T-helper 1 cell treated with Interleukin-12 subunit alpha and Interleukin-12 subunit beta and Interleukin-4 antibody, amounts not matched to agents 30 ng/mL and 1 ng/mL, for 36 hours (primary cell): ENCODE data around the gene ZFYVE28. TPM values are rescaled to one million over a fixed set of nuclear protein-coding genes. Genes with fewer than 3 reads are reported as not detected.
"Not testable (repeated sequence)": the region's sequence is repeated elsewhere in the genome, so short reads cannot be mapped to it uniquely, and the experiment has no call there.

ENCODE experiments used
- intact Hi-C: fragments of 100-400 bp; cut with micrococcal nuclease; formaldehyde crosslinking; loops from one replicate; pipeline ENCODE4 v1.15.1; 2024
- total RNA-seq: library from RNA; stranded (reverse); gene quantifications from 2 replicates; pipeline ENCODE4 v1.2.3, GENCODE V29; 2022

The ZFYVE28 gene
- total RNA-seq, 1 donor from 2014 or later = 21.6 TPM

DNA sequence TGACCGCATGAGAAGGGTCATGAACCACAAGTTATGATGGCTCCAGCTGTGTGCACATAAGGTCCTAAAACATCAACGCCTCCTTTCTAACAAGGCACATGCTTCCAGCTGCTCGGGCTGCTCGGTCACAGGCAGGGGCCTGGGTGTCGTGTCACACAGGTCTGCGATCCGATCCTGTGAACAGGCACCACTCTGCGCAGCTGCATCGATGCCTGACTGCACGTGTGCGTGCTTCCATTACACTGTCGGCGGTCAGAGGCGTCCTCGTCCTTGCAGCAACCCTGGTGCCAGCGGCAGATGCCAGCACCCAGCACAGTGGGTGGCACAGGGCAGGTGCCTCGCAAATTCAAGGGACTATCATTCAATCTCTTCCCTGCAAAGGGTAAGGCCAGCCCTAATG is 23.9 kb downstream of the ZFYVE28 start:
- intact Hi-C loops = no loop called here

DNA sequence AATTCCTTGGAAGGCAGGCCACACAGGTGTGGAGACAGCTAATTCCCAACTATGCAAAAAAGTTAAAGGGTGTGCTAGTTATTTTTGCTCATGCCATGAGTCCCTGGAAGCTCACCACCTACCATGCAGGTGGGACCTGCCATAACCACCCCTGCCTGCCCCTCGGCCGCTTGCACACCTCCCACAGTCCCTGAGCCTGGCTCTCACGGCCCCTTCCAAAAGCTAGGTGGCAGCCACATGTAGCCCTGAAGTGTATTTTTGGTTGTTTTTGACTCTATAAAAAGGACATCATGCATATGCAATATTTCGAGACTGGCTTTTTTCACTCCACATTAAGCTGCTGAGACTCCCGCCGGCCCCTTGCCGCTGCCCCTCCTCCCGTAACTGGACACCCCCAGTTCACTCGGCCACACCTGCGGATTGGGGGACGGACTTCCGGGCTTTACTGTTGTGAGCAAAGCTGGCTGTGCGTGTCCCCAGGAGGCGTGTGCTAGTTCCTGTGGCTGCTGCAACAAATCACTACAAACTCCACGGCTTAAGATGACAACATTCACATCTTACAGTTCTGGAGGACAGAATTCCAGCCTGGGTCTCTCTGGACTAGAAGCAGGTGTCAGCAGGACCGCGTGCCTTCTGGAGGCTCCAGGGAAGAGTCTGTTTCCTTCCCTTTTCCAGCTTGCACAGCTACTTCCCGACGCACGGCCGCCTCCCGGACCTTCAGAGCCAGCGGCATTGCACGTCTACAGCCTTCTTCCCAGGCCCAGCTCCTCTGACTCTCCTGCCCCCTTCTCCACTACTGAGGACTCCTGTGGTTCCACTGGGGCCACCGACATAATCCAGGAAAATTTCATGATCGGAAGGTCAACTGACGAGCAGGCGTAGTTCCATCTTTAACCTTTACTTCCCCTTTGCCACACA is 24.8 kb downstream of the ZFYVE28 start:
- intact Hi-C loops = no loop called here

DNA sequence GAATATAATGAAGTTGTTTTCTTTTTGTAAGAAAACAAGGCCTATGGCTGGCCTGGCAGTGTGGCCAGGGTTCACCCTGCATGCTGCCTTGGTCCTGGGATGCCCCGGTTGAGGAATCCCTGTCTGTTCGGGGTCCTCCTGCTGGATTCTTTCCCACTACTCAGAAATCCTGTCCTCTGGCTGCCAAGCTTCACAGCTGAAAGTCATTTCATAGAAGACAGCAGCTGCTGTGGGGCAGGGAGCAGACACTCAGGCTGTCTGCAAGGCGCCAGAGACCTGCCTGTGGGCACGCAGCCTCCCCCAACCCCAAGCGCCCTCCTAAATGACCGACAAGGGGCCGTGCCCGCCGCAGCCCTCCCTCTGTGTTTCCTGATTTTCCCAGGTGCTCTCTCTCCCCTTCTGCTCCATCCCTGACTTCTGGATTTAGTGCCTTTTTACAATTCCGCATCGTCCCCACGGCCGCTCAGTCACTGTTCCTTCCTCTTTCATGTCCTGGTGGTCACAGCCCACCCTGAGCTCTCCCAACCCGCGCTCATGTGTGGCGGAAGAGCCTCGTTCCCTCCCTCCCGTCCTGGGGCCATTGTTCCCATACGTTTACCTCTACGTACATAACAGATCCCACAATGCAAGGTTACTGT is 27.5 kb downstream of the ZFYVE28 start:
- intact Hi-C loops = no loop called here

DNA sequence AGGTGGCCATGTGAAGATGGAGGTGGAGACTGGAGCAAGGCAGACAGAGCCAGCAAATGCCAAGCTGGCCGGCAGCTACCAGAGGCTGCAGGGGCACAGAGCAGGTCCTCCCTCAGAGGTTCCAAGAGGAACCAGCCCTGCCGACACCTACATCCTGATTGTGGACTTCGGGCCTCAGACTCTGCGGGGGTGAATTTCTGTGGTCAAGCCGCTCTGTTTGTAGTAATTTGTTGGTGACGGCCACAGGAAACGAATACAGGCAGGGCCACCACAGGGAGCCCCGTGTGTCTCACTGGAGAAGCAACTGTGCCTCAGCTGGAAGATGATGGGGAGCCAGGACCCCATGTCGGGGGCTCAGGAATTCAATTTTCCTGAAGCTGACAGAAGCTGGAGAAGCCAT is 28.3 kb downstream of the ZFYVE28 start:
- intact Hi-C loops = no loop called here

DNA sequence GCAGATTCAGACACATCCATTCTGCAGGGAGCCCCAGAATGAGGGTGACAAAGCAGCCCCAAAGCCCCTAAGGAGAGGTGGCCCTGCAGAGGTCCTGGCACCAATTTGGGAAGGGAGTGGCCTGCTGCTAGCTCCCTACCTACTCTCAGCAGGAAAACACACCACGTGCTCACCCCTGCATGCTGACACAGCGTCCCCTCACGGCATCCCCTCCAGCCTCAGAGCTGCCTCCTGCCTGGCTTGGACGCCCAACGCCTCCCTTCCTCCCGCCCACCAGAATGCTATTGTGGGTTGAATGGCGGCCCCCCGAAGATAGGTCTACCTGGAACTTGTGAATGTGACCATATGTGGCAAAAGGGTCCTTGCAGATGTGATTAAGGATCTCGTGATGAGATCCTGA is 28.8 kb downstream of the ZFYVE28 start:
- intact Hi-C loops = no loop called here

DNA sequence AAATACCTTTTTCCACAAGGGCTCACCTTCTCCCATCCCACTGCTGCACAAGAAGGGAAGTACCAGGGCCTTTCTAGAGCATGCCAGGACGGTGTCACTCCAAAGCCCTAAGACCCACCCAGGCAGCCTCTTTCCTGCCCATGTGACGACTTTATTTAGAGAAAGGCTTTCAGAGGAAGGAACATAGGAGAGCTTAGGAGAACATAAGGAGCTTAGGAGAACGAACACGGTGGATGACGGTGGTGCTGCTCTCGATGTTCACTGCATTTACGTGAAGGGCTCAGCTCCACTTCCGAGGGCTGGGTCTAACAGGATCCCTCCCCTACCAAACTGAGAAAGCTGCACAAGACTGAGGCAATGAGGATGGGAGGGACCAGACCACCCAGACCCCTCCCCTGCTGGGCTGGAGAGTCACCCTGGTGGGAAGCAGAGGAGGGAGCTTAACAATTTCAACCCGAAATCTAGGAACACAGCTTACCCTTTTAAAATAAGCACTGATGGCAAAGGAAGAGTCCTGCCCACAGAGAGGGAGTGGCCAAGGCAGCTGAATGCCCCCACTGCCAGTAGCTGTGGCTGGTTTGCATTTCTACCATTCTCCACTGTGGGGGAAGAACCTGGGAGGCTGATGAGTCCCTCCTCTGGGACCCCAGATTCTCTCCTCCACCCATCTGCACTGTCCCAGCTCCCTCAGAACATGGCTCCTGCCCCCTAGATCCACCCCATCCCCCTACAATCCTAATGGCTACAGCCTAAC is 29.8 kb downstream of the ZFYVE28 start:
- intact Hi-C loops = no loop called here

DNA sequence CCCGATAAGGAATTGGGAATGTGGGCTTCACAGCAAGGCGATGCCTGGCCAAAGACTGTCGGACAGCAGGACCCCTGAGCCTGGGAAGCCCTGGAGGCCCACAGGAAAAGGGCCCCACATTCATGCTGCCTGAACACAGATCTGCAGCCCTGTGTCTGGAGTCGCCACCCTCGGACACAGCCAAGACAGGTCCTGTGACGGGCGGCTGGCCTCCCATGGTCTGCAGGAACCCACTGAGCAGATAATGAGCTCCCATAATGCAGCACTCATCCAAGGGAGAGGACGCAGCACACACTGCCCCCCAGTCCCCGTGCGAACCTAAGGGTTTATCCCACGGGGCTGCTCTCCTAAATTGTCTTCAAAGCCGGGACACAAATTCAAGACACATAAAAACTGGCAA is 30.6 kb downstream of the ZFYVE28 start:
- intact Hi-C loops = no loop called here

DNA sequence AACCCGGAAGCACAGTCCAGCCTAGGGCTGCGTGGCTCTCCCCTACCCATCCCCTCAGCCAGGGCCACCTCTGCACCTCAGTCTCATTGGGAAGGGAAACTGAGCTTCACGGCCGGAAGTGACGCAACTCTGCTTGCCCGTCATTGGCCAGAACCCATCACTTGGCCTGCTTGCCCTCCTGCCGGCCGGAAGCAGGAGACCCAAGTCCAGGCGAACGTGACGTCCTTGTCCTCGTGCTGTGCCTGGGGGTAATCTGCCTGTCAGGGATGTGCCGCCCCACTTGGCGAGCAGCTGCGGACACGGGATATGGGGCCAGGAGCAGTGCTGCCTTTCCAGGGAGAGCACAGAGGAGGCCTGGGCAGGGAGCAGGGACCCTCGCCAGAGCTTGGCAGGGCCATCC is 31.2 kb downstream of the ZFYVE28 start:
- intact Hi-C loops = no loop called here

DNA sequence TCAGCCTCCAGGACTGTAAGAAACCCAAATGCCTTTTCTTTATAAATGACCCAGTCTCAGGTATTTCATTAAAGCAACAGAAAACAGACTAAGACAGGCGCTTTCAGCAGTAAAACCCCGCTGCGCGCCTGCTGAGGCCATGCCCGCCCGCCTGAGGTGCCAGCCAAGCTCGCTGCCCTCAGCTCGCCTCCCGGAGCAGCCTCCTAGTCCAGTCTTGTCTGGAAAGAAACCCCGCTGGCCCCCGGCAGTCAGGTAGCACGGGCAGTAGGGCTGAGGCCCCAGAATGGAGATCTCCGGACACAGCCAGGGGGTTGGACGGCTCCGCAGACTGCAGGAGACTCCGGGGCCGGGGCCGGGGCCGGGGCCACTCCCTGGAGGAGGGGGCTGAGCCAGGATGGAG is 31.7 kb downstream of the ZFYVE28 start:
- intact Hi-C loops = no loop called here

DNA sequence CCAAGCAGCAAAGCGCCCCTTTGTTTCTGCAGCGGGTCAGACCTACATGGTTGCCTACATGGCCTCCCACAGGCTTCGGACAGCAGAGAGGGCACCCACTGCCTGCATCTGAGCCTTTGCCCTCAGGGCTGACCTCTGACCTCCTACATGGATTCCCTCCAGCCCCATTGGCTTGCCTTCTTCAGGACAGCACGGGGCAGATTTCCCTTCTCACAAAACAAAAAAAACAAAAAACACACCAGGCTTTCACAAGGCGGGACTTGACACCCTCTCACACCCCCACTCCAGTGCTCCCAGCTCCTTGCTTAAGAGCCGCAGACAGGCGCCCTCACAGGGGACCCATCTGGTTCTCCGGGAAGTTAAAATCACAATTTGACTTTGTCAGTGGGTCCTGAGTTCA is 32.9 kb downstream of the ZFYVE28 start:
- intact Hi-C loops = no loop called here

DNA sequence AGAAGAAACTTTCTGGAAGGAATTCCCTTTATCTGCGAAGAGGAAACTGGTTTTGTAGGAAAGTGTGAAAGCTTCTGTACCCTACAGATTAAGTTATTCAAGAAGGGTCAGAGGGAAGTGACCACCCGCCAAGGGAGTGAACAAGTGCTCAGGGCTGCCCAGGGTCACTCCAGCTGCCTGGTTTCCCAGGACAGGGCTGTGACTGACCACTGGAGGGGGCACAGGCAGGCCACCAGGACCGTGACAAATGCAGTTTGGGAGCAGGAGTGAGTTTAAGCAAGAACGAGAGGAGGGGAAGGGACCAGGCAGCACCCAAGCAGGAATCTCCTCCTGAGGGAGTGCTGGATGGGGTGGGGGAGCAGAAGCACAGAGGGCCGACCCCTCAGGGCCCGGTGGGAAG is 34.2 kb downstream of the ZFYVE28 start:
- intact Hi-C loops = no loop called here

DNA sequence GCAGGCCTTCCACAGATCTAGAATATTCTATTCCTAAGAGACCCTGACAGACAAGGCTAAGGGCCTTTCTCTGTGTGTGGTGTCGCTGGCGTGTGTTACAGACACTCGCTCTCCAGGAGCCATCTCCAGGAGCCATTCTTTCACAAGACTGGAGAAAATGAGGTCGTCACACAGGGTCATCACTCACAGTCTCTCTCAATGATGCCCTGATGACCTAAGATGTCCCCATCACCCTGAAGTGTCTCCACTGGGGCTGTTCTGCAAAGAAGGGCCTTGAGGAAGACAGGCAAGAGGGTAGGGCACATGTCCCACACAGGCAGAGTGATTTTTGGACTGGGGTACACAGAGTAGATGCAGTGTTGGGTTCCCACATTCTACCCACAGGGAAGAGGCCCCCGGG is 34.7 kb downstream of the ZFYVE28 start:
- intact Hi-C loops = no loop called here

DNA sequence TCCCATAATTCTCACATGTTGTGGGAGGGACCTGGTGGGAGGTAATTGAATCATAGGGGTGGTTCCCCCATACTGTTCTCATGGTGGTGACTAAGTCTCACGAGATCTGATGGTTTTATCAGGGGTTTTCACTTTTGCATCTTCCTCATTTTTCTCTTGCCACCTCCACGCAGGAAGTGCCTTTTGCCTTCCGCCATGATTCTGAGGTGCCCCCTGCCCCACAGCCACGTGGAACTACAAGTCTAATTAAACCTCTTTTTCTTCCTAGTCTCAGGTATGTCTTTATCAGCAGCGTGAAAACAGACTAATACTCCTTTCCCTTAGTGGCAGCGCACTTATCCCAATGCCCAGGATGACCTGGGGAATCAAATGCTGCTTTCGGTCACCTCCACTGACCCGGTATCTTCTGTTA is 35.2 kb downstream of the ZFYVE28 start:
- intact Hi-C loops = not testable (repeated sequence)

DNA sequence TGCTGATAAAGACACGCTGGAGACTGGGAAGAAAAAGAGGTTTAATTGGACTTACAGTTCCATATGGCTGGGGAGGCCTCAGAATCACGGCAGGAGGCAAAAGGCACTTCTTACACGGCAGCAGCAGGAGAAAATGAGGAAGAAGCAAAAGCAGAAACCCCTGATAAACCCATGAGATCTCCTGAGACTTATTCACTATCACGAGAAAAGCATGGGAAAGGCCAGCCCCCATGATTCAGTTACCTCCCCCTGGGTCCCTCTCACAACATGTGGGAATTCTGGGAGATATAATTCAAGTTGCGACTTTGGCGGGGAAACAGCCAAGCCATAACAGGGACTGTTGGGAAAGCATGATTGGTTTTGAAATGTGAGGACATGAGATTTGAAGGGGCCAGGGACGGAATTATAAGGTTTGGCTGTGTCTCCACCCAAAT is 35.7 kb downstream of the ZFYVE28 start:
- intact Hi-C loops = not testable (repeated sequence)

DNA sequence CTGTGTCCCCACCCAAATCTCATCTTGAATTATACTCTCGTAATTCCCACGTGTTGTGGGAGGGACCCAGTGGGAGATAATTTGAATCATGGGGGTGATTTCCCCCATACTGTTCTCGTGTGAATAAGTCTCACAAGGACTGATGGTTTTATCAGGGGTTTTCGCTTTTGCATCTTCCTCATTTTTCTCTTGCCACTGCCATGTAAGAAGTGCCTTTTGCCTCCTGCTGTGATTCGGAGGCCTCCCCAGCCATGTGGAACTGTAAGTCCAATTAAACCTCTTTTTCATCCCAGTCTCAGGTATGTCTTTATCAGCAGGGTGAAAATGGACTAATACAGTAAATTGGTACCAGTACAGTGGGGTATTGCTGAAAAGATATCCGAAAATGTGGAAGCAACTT is 37.9 kb downstream of the ZFYVE28 start:
- intact Hi-C loops = not testable (repeated sequence)

DNA sequence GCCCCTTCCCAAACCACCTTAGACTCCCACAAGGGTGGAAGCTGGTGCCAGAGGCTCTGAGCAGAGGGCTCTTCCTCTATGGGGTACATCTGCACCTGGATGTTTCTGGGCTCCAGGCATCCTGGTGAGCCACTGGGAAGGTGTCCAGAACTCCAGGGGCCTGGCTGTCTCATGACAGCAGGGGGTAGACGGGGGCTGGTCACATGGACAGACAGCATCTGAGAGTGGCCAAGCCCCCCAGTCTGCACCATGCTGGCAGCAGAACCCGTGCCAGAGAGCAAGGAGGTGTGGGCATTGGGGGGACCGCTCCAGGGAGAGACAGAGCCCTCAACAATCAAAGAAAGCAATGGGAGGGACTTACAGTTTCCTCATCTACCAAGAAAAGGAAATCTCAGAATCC is 39.5 kb downstream of the ZFYVE28 start:
- intact Hi-C loops = no loop called here

DNA sequence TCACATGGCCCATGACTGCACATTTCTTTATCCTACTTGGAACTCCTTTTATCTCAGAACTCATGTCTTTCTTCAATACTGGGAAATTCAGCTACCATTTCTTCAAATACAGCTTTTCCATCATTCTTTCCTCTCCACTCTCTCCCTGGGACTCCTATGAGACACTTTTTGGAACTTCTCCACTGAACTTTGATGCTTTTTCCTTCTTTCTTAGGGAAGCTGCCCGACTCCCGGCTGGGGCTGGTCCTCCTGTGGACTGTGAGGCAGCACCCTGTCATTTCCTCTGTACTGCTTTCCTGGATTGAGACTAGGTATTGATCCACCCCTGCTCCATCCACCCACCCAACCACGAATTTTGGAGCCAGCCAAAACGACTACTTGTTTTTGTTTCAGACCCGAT is 40.0 kb downstream of the ZFYVE28 start:
- intact Hi-C loops = no loop called here

DNA sequence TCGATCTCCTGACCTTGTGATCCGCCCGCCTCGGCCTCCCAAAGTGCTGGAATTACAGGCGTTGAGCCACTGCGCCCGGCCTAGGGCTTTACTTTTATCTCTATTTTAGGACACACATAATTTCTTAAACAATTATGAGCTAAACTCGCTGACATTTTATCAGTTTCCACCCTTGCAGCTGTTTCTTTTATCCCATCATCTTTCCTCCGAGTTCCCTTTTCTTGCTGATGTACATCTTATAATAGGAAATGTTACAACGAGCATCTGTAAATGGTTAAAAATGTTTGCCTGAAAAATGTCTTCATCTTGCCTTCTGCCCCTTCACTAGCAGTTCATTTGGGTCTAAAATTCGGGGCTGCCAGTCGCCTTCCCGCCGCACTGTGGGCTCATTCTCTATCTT is 41.2 kb downstream of the ZFYVE28 start:
- intact Hi-C loops = no loop called here

DNA sequence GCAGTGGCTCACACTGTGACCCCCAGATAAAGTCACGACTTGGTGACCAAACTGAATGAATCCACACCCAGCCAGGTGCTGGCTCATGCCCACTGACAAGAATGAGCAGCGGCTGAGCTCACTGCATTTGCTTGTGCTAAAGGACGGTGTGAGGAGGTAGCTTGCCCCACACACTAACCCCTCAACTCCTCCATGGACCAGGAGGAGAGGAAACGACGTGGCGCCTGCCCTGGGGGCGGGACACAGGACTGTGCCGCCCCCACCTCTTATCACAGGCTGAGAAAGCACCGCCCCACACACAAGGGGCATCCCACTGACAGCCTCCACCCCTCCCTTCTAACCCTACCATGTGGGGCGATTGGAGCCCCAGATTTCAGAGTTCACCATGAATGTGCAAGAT is 43.0 kb downstream of the ZFYVE28 start:
- intact Hi-C loops = no loop called here

DNA sequence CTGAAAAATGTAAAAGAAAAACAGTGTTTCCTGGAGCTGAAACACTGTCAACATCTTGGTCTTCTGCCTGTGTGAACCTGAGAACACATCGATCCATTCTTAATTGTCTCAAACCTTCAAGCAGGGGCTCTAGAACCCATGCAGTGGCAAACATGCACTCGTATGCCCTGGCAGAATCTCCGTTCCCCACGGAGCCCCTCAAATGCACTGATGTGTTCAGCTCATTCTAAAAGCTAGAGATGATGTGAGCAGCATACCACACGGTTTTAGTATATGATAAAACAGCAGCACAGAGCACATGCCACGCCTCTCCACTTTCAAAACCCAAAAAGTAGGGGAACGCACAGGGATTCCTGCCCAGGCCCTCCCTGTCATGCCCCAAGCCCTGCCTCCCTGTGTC is 44.9 kb downstream of the ZFYVE28 start:
- intact Hi-C loops = no loop called here

DNA sequence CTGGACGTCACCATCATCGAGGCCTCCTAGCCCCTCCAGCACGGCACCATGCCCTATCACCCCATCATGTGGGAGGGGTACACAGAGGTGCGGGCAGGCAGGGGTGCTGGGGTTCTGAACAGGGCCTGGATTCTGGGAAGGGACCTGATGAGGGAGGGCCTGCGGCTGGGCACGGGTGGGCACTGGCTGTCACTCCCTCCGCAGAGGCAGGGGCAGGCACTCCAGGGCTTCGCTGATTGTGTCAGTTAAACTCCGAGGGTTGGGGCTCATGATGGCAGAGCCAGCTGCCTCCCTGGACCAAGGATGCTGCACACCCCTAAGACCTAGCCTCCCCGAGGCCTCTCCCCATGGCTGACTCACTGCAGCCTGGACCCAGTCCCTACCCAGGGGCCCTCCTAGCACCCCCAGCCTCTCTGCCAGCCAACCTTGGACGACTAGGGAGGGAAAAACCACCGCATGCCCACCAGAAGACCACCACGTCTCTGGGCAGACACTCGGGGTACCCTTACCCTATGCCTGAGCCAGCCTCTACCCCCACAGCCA is 45.9 kb downstream of the ZFYVE28 start:
- intact Hi-C loops = no loop called here
